Measurements from ENCODE around the gene TXNRD1.

The TXNRD1 gene

DNA sequence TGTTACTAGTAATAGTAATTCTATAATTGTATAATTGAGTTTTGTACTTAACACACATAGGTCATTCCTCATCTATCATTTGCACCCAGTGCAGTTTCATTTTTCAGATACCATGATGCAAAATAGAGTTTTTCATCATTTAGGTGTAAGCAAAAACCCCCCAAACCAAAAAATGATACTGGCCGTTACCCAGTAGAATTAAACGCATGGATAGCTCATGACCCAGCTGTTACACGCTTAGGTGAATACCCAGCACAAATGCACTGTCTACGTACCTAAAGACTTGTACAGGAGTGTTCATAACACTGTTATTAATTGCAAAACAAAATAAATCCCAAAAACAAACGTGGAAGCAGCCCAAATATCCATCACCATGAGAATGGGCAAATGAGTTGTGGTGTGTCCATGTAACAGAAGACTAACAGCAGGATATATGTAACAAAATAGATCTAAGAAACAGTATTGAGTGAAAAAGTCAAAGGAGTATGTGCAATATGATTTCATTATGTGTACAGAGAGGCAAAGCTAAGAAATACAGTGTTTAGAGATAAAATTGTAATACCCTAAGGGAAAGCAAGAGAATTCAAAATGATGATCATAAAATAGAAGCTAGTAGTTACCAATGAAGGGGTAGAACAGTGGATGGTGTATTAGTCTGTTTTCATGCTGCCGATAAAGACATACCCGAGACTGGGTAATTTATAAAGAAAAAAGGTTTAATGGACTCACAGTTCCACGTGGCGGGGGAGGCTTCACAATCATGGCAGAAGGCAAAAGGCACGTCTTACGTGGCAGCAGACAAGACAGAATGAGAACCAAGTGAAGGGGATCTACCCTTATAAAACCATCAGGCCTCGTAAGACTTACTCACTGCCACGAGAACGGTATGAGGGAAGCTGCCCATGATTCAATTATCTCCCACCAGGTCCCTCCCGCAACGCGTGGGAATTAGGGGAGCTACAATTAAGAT is 137.7 kb downstream of the TXNRD1 start:
- DNase-seq = no peak

DNA sequence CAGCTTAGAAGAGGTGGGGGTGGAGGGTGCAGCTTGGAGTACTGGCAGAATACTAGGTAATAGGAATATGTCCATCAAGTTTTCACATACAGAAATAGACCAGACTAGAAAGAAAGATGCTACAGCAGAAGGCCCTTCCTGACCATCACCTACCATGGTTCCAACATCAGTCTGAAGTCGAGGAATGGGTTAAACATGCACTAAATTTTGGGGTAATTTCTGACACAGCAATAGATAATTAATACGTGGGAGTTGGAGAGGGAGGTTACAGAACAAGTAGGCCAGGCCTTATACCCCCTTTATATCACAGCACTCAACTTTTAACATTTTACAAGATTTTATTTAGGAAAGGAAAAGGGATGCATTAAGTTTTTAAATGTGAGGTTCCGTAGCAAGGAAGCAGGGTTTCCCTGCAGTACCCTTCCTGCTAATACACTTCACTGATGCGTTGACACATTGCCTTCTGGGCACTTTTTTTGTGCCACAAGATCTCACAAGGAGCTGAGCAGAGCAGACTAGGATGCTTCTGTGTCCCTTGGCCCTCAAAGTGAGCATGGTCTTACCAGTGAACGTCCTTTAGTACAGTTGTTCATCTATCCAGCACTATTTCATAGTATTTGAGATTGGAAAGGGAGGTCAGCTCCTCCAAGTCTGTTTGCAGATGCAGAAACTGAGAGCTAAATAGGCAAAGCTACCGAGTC is 138.7 kb downstream of the TXNRD1 start:
- DNase-seq = no peak

DNA sequence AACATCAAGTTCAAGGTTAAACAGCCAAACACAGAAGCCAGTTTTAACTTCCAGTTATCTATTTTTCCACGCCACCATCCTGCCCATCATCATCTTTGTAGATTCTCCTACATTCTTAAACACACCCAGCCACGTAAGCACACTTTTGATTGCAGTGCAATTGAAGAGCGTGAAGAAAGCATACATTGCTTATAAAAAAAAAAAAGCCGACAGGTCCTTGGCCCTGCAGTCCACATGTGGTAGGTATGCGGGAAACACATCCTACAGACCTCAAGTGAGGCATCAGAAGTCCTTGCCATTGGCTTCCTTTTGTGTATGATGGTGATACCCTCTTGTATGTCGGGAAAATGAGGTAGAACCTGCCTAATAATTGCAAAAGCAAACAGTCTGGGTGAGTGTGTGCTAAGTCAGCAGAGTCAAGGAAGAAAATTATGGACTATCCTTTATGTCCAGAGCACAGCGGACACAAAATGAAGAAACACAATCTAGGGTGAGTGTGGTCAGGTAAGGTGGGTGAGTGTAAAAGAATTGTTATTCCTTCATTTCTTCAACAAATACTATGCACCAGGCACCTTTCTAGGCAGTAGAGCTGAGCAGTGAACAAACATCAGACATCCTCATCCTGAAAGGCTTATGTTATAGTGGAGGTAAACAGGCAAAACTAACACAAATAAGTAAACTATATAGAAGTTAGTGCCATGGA is 139.4 kb downstream of the TXNRD1 start:
- DNase-seq = no peak

DNA sequence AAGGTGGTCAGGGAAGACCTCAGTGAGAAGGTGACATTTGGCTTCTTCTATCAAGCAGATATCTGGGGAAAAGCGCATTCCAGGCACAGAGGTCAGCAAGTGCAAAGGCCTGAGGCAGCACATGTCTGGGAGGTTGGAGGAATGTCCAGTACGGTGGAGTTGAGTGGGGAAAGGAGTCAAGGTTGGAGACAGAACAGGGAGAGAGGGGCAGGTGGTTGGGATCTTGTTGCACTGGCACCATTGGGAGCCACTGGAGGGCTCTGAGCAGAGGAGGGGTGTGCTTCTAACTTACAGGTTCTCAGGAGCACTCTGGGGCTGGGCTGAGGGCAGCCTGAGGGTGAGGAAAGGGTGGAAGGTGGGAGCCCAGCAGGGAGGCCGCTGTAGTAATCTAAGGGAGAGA is 140.1 kb downstream of the TXNRD1 start:
- no peak for DNase-seq

DNA sequence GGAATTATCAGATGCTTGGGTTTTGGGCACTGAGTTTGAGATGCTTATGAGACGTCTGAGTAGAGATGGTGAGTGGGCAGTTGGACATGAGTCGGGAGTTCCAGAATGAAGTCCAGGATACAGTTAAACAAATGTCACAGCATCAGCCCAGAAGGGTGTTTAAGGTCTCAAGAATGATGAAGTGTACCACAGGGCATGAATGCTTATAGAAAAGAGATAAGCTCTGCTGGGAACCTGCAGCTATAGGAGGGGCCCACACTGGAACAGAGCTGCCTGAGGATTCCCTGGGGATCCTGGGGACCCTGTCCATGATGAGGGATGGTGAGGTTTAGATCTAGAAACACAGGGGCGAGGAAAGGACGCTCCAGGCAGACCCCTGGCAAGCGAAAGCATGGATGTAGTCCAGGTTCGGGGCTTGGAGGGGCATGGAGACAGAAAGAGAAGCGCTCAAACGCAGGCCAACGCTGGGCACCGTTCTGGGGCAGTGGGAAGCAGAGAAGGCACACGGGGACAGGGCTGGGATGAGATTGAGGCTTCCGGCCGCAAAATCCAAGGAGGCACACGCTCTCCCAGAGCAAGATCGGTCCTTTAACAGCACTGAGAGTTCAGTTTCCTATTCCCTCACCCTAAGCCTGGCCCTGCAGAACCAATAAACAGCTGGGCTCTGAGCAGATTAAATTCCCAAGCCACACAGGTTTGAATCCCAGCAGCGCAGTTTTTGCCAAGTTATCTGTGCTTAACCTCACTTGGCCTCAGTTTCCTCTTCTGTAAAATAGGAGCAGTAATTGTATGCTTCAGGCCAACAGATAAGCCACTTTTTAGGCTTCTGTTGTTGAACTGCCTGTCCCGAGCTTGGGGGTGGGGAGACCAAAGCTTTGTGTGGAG is 140.9 kb downstream of the TXNRD1 start:
- no peak for DNase-seq

DNA sequence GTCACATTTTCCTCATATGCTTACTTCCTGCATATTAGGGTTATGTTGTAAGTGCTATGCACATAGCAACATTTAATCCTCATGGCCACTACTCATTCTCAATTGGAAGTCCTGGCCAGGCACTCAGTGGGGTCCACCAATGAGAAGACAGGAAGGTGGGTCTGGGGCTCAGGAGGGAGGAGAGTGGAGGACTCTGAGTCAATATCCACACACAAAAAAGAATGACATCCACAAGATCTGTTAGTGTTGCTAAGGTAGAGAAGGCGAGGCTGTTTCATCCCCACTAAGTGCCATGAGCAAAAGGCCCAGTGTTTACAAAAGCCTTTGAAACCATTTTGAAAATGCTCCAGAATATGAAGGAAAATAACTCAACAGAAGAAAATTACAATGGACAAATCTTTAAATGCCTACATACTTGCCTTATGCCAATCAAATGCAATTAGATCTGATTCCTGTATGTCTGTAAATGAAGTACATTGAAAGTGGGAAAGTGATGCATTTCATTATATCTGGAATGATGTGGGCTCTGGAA is 141.9 kb downstream of the TXNRD1 start:
- DNase-seq = no peak

DNA sequence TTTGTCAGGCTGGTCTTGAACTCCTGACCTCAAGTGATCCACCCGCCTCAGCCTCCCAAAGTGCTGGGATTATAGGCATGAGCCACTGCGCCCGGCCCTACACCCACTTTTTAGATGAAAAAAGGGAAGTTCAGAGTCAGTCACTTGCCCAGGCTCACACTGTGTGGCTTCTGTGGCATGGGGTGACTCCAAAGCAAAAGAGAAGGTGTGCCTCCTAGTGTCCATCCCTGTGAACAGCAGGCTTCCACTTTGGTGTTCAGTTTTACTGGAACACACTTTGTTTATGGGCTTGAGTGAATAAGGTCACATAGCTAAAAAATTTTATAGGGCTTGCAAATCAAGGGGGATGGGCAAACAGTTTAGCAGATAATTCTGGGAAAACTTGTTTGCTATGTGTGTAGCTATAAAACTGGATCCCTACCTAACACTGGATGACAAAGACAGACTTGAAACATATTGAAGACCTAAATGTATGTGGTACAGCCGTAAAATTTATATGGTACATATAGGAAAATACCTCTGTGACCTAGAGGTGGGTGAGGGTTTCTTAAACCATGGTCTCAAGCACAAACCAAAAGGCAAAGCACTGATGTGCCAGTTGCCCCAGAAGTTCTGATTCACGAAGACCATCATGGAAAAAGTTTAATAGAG is 142.9 kb downstream of the TXNRD1 start:
- no peak for DNase-seq

DNA sequence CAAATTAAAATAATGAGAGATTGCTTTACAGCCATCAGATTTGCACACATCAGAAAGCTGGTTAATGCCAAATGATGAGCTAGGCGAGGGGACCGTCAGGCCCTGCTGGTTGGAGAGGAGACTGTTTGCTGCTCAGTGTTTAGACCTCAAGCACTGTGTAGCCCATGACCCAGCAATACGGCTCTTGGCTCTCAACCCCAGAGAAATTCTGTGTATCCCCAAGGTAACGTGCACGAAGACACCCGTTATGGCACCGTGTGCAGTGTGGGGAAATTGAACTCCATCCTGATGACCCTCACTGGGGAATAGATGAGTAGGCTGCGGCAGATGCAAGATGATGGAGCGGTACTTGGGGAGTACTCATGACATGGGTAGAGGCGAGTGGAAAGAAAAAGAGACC is 143.6 kb downstream of the TXNRD1 start:
- DNase-seq = no peak

DNA sequence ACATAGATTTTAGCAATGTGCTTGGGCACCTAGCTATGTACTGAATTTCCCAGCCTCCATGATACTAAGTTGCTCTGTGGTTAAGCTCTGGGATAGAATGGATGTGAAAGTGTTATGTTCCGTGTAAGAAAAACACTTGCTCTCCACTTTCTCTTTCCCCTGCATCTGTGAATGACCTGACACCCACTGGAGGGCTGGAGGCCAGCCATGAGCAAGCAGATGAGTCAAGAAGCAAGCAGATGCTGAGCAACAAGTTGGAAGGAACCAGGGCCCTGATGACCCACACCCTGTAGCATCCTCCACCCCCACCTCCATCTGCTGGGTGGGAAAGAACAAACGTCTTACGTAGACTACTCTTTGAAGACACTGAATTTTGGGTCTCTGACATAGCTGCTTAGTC is 144.6 kb downstream of the TXNRD1 start:
- no peak for DNase-seq

DNA sequence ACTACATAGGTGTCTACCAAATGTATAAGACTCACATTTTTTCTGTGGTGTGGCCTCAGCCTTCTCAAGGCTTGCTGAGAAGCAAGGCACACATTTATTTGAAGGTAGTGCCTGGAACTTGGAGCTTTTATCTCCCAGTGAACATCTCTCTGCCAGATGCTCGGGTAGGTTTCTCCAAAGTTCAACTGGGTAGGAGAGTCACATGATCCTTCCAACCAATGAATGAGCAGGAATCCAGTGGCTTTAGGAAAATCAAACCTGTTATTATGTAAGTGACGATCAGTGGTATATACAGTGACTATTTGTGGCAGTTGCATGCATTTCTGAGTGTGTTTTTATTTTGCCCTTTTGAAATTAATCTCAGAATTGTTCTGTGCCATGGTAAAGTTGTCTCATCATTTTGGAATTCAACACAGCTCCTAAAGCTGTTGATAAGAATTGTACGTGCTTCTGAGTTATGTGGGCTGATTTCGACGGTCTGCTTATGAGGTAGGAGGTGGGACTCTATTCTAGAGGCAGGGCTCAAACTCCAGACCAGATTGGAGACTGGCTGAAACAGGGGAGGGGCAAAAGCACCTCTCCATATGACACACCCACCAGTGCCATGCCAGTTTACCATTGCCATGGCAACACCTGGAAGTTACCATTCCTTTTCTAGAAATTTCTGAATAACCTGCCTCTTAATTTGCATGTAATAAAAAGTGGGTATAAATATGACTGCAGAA is 145.6 kb downstream of the TXNRD1 start:
- no peak for DNase-seq

DNA sequence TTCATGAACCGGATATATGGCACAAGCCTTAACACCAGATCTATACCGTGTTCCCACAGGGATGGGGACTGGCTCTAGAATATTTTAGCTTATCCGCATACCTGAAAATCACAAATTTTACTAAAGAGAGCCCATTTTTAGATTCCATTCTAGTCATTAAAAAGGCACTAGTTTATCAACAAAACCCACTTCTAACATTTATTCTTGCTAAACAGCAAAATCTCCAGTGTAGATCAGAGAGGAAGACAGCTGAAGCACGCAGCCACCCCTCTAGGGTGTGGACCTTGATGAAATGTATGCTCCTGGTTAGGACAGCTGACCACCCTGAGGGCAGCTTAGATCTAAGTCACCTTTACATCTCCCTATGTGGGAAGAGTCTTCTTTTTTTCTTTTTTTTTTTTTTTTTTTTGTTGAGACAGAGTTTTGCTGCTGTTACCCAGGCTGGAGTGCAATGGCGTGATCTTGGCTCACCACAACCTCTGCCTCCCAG is 150.4 kb downstream of the TXNRD1 start:
- no peak for DNase-seq

DNA sequence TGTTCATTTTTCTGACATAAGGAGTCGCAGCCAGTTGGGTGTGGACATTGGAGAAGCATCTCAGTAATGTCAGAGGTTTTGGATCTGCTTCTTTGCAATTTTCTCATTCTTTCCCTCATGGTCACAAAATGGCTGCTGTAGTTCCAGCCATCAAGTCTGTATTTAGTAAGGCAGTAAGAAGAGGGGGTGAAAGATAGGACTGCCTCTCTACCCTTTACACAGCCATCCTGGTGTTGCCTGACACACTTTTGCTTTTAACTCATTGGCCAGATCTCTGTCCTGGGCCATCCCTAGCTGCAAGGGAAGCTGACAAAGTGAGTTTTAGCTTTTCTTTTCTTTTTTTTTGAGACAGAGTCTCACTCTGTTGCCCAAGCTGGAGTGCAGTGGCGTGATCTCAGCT is 154.1 kb downstream of the TXNRD1 start:
- no peak for DNase-seq

DNA sequence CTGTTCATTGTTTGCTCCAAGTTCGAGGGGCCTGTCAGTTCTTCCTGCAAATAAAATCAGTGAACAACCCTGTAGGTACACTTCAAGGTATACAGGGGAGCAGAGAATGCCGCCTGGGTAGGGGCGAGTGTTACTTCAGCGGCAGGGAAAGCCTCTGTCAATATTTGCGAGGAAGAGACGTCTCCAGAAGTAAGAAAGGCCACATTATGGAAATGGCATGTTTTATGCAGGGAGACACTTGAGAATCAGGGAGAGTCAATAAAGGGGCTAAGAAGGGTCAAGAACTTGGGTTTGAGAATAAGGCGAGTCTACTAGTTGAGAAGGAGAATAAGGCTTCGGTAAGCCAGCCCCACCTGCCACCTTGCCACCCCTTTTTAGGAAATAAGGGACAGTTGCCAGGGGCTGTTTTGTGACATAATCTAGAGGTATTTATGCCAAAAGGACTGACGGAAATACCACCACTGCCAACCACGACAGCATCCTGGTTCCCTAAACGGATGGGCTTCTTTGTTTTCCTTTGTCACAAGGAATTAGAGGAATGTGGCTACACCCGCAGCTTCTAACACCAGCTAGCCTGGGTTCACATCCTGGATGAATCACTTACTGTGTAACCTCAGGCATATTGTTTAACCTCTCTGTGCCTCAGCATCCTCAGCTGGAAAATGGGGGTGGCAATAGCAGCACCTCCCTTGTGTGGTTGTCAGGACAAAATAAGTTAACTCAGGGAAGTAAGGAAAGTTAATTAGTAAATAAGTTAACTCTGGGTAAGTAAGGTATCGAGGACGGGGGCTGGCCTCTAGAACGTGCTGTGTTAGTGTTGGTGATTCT is 155.7 kb downstream of the TXNRD1 start:
- DNase-seq = no peak

DNA sequence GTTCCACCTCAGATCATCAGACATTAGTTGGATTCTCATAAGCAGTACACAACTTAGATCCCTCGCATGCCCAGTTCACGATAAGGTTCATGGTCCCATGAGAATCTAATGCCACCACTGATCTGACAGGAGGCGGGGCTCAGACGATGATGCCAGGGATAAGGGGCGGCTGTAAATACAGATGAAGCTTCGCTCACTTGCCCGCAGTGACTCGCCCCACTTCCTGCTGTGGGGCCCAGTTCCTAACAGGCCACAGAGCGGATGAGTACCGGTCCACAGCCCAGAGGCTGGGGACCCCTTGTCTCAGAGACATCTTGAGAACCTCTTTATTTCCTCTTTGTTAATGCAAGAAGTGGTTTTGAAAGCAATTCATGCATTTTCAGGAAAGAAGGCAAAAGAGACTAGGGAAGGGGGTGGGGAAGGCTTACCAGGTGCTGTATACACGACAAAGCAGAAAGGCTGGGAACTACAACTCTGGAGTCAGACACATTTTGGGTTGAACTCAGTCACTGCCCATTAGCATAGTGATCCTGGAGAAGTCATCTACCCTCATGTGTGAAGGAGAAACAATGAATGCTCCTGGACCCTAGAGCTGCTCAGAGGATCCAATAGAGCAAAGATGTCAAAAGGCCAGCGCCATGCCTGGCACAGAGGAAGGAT is 156.6 kb downstream of the TXNRD1 start:
- DNase-seq = no peak

DNA sequence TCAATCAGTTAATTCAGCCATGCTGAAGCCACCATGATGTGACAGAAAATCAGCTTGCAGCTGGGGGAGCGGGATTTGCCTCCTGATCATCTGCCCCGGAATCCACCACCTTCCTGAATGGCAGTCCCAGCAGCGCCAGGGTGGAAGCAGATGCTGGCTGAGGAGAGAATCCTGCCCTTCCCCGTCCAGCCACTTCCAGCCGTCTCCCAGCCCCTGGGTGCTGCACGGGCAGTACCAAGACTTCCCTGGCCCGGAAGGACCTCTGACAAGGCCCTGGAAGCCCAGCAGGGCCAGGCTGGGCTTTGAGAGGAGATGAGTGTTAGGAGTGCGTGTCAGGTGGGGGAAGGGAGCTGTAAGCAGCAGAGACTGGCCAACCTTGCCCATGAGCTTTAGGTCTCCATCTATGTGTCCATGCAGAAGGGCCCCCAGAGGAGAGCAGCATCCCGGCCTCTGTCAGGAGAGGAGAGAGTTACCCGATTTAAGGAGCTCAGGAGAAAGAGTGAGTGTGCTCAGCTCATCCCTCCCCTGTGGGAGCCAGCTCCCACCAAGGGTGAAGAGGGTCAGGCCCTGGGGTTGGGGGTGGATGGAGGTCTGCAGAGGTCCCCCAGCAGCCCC is 157.2 kb downstream of the TXNRD1 start:
- DNase-seq = no peak

DNA sequence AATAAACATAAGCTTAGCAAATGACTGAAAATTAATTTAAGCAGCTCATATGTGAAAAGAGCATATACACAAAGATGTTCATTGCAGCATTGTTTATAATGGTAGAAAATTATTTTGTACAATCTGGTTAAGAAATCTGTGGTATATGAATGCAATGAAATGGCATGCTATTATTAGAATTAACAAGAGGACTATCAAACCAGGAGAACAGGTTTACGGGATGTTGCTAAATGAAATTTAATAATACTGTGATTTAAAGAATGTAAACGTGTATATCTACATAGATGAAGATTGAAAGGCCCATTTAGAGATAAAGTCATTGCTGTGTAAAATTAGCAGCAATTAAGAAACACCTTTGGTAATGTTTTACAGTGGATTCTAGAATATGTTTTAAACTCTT is 158.5 kb downstream of the TXNRD1 start:
- no peak for DNase-seq

DNA sequence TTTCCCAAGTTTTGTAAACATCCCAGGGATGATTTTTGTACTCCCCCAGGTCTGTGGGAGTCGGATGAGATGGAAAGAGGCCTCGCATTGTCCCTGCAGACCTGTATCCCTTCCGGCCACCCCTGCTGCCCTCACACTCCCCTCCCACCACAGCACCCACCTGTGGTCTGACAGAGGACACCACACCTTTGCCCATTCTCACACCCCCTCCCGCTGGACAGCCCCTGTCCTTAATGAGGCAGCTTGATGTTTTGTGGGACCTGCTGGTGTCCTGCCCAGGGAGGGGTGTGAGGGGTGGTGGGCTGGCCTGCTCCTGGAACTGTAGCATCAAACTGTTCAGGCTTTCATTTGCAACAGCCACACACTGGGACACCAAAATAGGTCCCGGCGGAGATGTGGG is 159.2 kb downstream of the TXNRD1 start:
- DNase-seq = no peak

DNA sequence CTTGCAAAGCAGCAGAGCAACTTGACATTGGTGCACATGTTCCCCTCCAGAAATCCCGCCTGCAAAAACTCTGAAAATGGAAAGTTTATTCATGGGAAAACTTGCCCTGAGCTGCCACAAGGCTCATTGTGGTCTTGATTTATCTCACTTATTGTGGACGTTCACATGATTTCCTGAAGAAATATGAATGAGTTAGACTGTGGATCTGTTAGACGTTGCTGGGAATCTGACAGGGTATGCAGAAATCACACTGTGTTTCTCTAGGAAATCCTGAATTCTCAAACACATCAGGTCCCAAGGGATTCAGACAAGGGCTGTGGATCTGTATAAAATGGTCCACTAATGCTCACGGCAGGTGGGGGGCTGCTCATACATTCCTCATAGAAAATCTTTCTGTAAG is 160.2 kb downstream of the TXNRD1 start:
- DNase-seq = no peak
